Muscle layer of duodenum (tissue), 2 donors: ENCODE data around the gene SHB.
A peak's percentile ranks its signal among the peaks of the same experiment; 100 is the strongest.

Experiments used
- H3K27ac ChIP-seq: one replicate; pipeline ENCODE4 v1.7.0; 2013; ENCODE audit warnings: mild to moderate bottlenecking, low read length
- H3K27me3 ChIP-seq: one replicate; pipeline ENCODE4 v1.7.0; 2013; ENCODE audit warnings: low read depth, mild to moderate bottlenecking, control low read depth, low read length
- H3K36me3 ChIP-seq, 2 donors: one replicate each; pipeline ENCODE4 v1.7.0; 2013; ENCODE audit warnings: low read length in 2 of 2, control low read depth in 1 of 2, mild to moderate bottlenecking in 1 of 2; ENCODE audit not compliant: insufficient read depth in 2 of 2, control insufficient read depth in 1 of 2
- H3K4me1 ChIP-seq, 2 donors: one replicate each; pipeline ENCODE4 v1.7.0; 2013; ENCODE audit warnings: low read length in 2 of 2, mild to moderate bottlenecking in 2 of 2, control low read depth in 1 of 2, moderate library complexity in 1 of 2; ENCODE audit not compliant: insufficient read depth in 2 of 2, control insufficient read depth in 1 of 2
- H3K4me3 ChIP-seq, 2 donors: one replicate each; pipeline ENCODE4 v1.7.0; 2013; ENCODE audit warnings: low read length in 2 of 2, low read depth in 1 of 2, mild to moderate bottlenecking in 1 of 2
- H3K9me3 ChIP-seq, 2 donors: one replicate each; pipeline ENCODE4 v1.7.0; 2013; ENCODE audit warnings: low read length in 2 of 2, control low read depth in 1 of 2, mild to moderate bottlenecking in 1 of 2; ENCODE audit not compliant: control insufficient read depth in 1 of 2
- donor health status: healthy.

SHB gene

DNA sequence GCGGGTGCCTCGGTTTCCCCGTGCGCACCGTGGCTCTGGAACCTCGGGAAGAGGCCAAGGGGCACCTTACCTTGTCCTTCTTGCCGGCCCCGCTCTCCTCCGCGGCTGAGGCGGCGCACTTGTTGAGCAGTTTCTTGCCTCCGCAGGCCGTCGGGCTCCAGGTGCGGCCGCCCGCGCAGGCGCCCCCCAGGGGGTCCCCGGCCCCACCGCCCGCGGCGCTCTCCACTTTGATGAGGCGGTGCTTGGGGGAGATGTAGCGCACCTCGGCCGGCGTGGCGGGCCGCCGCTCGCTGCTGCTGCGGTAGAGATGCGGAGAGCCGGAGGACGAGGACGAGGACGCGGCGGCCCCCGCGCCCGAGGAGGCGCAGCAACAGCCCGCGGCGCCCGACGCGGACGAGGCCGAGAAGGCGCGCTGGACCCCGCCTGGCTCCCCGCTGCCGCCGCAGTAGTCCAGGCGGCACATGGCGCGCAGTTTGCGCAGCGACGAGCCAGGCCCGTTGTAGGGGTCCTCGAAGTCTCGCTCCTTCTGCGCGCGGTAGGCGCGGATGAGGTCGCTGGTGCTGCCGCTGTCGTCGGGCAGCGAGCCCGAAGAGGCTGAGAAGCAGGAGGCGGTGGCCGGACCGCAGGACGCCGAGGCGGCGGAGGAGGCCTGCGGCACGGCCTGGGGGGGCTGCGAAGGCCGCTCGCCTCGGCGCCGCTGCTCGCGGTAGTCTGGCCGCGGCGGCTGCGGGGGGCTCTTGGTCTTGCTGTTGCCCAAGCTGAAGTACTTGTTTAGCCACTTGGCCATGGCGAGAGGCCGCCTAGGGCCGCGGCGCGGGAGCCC lies 957 bp downstream of the SHB start:
- Histone ChIP-seq H3K4me1 (peaks cover 5 to 30% of the 10 kb centered on the region in 2 donors), H3K27ac (peak overlapping the region; percentile 77), H3K27me3 (no peaks in the 10 kb centered on the region)

DNA sequence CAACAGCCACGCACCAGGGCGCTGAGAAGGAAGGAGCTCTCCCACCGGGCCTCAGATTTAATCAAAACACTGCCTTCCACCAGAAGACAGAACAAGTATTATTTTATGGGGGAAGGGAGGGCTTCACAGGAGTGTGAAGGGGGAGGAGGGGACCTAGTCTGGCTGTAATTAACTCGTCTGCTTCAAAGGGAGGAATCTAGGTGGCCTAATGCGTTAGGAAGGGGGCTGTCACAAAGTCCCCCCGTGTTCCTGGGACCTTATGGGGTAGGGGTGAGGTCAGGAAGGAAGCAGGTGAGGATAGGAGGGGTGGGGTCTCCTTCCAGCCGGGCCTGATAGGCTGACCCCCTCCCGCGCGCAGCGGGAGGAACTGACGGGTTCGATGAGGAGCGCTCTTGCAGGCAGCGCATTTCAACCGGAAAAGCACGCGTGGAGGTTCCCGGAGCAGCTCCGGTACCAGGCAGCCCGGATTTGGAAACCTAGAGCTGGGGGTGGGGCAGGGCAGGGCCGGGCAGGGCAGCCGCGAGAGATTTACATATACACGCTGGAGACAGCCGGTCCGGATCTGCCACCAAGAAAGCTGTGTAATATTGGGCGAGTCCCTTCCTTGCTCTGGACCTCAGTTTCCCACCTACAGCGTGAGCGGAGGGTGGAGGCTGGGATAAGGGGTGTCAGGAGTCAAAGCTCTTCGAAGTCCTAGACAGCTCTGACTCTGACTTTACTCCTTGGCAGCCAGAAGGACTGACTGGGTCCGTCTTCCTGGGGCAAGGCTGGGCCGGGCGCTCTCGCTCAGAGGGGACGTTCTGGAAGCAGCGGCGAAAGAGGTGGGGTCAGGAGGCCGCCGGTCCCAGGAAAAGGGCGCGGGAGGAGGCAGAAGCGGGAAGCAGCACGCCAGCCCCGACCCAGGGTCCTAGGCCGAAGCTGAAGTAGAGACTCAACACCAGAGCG lies 1.8 kb downstream of the SHB start:
- Histone ChIP-seq H3K9me3 (no peaks in the 10 kb centered on the region), H3K4me3 (peak overlapping the region; percentile 82 to 86), H3K36me3 (no peaks in the 10 kb centered on the region), H3K4me1 (peaks cover 5 to 33% of the 10 kb centered on the region in 2 donors), H3K27ac (peak overlapping the region; percentile 77), H3K27me3 (no peaks in the 10 kb centered on the region)

More for the DNA sequence above, 957 bp downstream of the SHB start:
- H3K9me3 ChIP-seq = no peaks in the 10 kb centered on the region
- no peaks in the 10 kb centered on the region for H3K36me3 ChIP-seq
- peak overlapping the region; percentile 82 to 86 for H3K4me3 ChIP-seq

DNA sequence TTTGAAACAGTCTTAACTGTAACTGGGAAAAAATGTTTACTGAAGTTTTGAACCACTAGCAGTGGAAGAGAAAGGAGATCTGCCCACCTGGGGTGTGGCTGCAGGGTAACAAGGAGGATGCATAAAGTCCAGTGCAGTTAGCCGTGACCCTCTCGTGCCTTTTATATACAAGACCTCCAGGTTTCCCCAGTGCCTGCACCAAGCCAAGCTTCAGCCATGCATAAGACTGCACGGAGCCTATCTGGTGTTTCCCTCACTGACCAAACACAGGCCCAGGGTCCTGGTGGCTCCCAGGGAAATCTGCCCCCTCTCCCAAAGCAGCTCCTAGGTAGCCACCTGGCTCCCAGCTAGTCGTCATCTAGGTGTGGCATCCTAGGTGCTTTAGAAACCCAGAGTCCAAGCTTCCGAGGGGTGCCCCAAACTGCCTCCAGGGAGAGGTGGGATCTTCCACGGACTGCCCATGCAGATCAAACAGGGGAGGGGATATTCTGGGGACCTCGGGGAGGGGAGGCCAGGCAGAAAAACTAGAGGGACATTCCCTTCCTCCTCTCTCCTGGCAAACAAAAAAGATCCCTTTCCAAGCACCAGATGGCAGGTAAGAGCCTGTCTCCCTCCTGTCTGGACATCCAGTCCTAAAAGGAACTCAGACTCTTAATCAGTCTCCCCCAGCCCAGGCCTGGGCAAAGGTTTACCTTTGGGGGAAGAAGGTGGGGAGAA lies 2.7 kb downstream of the SHB start:
- Histone ChIP-seq H3K27me3 (no peaks in the 10 kb centered on the region), H3K9me3 (no peaks in the 10 kb centered on the region), H3K4me3 (peak overlapping the region; percentile 82 to 86), H3K36me3 (no peaks in the 10 kb centered on the region), H3K4me1 (peaks cover 5 to 33% of the 10 kb centered on the region in 2 donors), H3K27ac (peak overlapping the region; percentile 77)

DNA sequence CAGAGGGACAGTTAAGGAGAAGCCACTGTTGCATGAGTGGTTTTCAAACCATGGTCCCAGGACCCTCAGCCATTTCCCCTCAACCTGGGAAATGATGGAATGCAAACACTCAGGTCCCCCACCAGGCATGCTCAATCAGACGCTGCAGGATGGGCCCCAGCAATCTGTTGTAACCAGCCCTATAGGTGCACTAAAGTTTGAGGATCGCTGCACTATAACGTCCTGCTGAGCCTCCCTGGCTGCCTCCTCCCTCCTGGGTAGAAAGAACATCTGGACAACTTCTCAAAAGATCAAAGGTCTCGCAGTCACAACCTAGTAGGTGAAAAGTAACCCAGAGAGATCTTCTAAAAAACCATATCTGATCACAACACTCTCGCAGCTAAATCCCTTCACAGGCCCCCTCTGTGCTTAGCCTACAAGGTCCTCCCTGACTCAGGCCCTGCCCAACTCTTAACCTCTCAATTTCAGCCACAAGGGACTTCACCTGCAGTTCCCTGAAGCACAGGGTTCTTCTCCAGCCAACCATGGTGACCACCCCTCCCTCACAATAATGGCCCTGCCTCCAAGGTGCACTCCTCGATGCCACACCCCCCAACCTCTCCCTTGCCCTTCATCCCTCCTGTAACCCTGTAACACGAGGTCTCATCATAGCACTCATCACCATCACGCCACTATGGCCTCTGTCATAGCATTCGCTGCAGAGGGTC lies 3.5 kb downstream of the SHB start:
- H3K4me3 ChIP-seq = peak overlapping the region; percentile 82 to 86
- no peak overlapping the region for H3K27ac ChIP-seq
- no peaks in the 10 kb centered on the region for H3K27me3 ChIP-seq
- H3K9me3 ChIP-seq = no peaks in the 10 kb centered on the region
- peaks cover 5 to 33% of the 10 kb centered on the region in 2 donors for H3K4me1 ChIP-seq
- H3K36me3 ChIP-seq = no peaks in the 10 kb centered on the region

DNA sequence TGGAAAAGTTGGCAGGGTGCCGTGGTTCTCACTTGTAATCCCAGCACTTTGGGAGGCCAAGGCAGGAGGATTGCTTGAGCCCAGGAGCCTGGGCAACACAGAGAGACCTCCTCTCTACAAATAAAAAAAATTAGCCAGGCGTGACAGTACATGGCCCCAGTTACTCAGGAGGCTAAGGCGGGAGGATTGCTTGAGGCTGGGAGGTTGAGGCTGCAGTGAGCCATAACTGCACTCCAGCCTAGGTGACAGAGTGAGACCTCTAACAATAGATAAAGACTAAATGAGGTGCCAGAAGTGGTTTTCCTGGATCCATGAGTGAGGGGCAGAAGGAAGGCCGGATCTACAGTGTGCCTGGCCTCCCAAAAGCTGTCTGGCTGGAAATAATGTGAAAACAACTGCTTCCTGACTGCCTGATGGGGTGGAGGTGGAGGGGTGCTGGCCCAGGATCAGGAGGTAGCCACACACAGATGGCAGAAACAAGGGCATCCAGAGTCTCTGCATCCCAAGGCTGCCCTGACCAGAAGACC lies 4.1 kb downstream of the SHB start:
- no peaks in the 10 kb centered on the region for H3K36me3 ChIP-seq
- H3K4me3 ChIP-seq = peak overlapping the region in 1 of 2 donors; percentile 86
- H3K4me1 ChIP-seq = peaks cover 5 to 33% of the 10 kb centered on the region in 2 donors
- H3K27ac ChIP-seq = no peak overlapping the region
- H3K27me3 ChIP-seq = no peaks in the 10 kb centered on the region
- no peaks in the 10 kb centered on the region for H3K9me3 ChIP-seq

DNA sequence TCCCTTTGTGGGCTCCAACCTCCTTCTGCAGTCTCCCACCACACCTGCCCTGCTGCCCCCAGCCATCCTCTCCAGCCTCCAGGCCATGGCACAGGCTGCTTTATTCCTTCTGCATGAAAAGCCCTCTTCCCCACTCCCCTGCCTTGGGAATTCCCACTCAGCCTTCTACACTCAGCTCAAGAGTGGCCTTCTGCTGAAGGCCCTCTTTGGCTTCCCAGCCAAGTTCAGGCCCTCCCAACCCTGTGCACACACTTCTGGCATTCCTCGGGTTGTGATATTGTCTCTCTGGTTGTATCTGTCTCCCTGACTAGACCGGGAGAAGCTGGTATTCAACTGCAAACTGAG lies 5.7 kb downstream of the SHB start:
- Histone ChIP-seq H3K4me1 (peaks cover 5 to 35% of the 10 kb centered on the region in 2 donors), H3K9me3 (no peaks in the 10 kb centered on the region), H3K27ac (no peak overlapping the region), H3K4me3 (no peak overlapping the region), H3K27me3 (no peaks in the 10 kb centered on the region), H3K36me3 (no peaks in the 10 kb centered on the region)

DNA sequence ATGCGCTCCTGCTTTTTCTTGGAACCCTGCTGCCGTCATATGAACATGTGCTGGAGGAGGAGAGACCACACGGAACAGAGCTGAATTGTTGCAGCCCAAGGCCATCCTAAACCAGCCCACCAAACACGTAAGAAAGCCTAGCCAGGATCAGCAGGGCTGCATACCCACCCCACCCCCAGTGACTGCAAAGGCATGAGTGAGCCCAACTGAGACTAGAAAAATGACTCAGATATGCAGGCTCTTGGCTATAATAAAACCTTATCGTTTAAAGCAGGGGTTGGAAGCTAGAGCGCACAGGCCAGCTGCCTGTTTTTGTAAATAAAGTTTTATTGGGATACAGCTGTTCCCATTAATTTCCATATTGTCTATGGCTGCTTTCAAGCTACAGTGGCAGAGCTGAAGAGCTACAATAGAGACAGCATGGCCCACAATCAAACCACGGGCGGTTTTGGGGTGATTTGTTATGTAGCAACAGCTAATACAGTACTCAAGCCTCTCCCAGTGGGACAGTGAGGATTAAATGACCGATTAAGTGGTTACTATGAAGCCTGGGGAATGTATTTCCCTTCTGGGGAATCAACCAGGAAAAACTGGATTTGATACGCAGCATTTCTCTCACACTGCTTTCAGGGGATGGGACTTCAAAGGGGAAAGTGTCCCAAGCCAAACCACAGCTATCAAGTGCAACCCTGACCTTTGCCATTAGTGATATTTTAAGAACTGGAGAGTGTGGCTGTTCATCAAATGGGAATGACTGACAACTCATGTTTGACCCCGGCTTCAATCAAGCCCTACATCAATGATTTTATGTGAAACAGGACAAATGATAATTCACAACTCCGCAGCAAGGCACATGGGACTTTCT lies 6.3 kb downstream of the SHB start:
- Histone ChIP-seq H3K4me3 (no peak overlapping the region), H3K4me1 (peaks cover 5 to 42% of the 10 kb centered on the region in 2 donors), H3K27ac (peak overlapping the region; percentile 1), H3K9me3 (no peaks in the 10 kb centered on the region), H3K27me3 (no peaks in the 10 kb centered on the region), H3K36me3 (no peaks in the 10 kb centered on the region)

DNA sequence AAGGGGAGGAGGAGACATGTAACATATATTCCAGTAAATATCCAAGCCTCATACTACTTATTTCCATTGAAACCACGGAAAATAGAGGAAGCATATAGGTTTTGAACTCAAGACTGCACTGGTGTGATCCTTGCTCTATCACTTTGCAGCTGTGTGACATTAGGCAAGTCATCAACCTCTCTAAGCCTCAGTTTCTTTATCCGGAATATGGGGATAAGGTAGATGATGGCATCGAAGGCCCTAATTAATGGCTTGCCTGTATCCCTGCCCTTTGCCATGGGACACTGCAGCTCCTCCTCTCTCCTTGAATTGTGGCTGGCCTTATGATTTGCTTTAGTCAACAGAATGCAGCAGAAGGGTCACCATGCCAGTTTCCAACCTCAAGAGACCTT lies 6.9 kb downstream of the SHB start:
- Histone ChIP-seq H3K27me3 (no peaks in the 10 kb centered on the region), H3K4me3 (no peak overlapping the region), H3K36me3 (no peaks in the 10 kb centered on the region), H3K9me3 (no peaks in the 10 kb centered on the region), H3K4me1 (peaks cover 5 to 46% of the 10 kb centered on the region in 2 donors), H3K27ac (peak overlapping the region; percentile 19)

DNA sequence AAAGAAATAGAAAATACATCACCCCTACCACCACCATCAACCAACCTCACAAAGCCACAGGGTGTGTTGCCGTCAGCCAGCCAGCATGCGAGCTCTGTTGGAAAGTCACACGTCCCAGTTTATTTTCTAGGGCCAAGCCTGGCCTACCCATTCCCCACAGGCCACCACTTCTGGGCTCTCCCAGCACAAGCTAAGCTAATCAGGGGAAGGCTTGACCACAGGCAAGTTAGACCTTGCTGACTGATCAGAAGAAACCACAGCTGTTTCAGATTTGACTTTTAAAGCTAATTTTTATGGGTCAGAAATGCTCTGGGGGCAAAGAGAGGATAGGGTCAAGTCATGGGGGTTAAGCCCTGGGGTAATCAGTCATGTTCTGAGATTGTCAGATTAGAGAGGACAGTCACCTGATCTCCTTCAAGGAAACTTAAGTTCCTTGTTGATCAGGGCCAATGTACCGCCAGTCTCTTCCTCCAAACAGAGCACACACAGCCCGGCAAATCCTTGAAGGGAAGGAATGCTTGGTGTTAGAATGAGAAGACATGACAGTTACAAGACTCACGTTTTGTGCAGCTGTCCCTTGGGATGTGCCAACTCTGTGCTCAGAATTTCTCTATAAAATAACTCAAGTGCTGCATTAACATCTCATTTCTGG lies 7.6 kb downstream of the SHB start:
- no peaks in the 10 kb centered on the region for H3K27me3 ChIP-seq
- no peaks in the 10 kb centered on the region for H3K9me3 ChIP-seq
- H3K36me3 ChIP-seq = no peaks in the 10 kb centered on the region
- H3K4me1 ChIP-seq = peaks cover 5 to 41% of the 10 kb centered on the region in 2 donors
- no peak overlapping the region for H3K4me3 ChIP-seq
- peak overlapping the region; percentile 19 for H3K27ac ChIP-seq
